ENCODE data around the gene ADAMTSL3.
"Not testable (repeated sequence)": the region's sequence is repeated elsewhere in the genome, so short reads cannot be mapped to it uniquely, and the experiment has no call there.

ADAMTSL3 gene

DNA sequence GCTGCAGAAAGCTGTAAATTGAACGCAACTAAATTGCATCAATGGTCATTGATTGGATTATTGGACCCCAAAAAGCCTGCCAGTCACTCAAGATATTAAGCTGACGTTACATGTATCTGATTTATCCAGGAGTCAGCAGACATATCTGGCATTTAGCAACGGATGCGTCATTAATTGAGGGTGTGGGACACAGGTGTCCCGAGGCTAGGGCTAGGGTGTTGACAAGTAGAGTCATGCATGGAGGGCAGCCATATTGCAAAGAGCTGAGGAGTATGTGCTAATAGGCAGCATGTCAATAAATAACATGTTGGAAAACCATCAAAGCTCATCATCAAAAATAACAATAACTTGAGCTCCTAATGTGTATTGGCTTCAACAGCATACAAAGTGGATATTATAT is 347.1 kb downstream of the ADAMTSL3 start:
- no peaks in the 10 kb centered on the region for H3K36me3 Mint-ChIP-seq
- no peak overlapping the region for H3K4me3 Mint-ChIP-seq
- H3K27ac Mint-ChIP-seq: no peak overlapping the region
- H3K4me1 Mint-ChIP-seq (ENCODE audit: low read depth): no peaks in the 10 kb centered on the region
- H3K27me3 Mint-ChIP-seq: peaks cover 4% of the 10 kb centered on the region
- H3K9me3 Mint-ChIP-seq (ENCODE audit: low read depth): no peaks in the 10 kb centered on the region

DNA sequence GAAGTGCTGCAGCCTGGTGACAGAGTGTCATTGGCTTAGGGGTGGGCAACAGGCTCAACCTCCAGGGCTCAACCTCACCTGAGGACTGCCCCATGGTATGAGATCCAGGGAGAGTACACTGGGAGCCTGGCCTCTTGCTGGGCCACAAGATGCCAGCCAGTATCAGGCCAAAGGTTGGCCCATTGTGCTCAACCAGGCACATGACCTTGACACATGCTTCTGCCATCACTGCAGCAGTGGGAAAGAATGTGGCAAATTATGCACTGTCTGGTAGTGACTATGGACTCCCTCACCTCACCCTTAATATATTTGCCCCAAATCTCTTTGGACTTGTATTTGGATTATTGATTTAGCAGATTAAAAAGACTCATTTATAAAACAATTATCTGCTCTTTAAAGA is 347.7 kb downstream of the ADAMTSL3 start:
- no peaks in the 10 kb centered on the region for H3K36me3 Mint-ChIP-seq
- no peak overlapping the region for H3K27ac Mint-ChIP-seq
- peaks cover 5% of the 10 kb centered on the region for H3K27me3 Mint-ChIP-seq
- no peaks in the 10 kb centered on the region for H3K9me3 Mint-ChIP-seq (ENCODE audit: low read depth)
- H3K4me3 Mint-ChIP-seq: no peak overlapping the region
- no peaks in the 10 kb centered on the region for H3K4me1 Mint-ChIP-seq (ENCODE audit: low read depth)

DNA sequence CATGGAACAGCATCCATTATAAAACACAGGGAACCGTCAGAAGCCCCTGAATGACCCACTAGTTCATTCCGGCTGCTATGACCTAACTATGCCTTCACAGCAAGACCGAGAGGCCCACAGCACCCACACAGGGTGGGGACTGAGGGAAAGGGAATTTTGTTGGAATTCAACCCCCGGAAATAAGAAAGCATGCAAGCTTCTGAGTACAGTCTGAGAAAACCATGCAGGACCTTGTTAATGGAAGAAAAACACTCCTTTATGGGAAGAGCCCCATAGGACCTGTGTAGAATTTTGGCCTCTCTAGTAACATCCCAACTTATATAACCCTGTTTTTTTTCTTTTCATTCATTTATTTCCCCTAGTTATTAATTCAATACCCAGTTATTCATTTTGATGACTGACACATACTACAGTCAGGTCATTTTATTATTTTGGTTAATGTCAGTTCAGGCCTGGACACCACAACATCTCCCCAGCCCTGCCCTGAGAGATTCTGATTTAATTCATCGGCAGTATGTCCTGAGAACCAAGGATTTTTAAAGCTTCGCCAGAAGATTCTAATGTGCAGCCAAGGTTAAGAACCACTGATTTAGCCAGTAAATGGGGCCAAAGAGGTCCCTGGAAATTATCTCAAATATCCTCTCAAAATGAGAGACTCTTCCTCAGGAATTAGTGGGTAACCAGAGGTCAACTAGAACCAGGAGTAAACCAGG is 350.0 kb downstream of the ADAMTSL3 start:
- H3K27ac Mint-ChIP-seq: no peak overlapping the region
- H3K9me3 Mint-ChIP-seq (ENCODE audit: low read depth): no peaks in the 10 kb centered on the region
- H3K4me1 Mint-ChIP-seq (ENCODE audit: low read depth): no peaks in the 10 kb centered on the region
- H3K4me3 Mint-ChIP-seq: no peak overlapping the region
- peaks cover 4% of the 10 kb centered on the region for H3K27me3 Mint-ChIP-seq
- no peaks in the 10 kb centered on the region for H3K36me3 Mint-ChIP-seq

DNA sequence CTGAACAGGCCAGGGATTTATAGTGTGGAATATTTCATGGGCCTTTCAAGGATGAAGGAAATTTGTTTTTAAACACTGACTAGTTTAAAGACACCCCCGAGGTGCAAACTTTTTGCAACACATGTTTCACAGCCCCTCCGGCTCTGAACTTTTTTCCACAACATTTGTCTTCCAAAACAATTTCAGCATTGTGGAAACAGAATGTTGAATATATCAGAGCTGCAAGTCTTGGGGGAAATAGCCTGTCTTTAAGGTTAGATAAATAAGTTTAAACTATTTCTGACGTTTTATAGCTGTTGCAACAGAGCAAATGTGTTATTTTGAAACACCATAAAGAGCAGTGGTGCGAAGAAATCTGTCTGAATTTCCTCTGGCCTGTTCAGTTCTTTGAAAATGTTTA is 352.5 kb downstream of the ADAMTSL3 start:
- Mint-ChIP-seq H3K4me3 (no peak overlapping the region), H3K4me1 (ENCODE audit: low read depth) (no peaks in the 10 kb centered on the region), H3K36me3 (no peaks in the 10 kb centered on the region), H3K27me3 (peaks cover 4% of the 10 kb centered on the region), H3K27ac (no peak overlapping the region), H3K9me3 (ENCODE audit: low read depth) (no peaks in the 10 kb centered on the region)

- no peak overlapping the region for H3K4me3 Mint-ChIP-seq
- H3K4me1 Mint-ChIP-seq (ENCODE audit: low read depth): no peaks in the 10 kb centered on the region
- peaks cover 9% of the 10 kb centered on the region for H3K9me3 Mint-ChIP-seq (ENCODE audit: low read depth)
- peaks cover 5% of the 10 kb centered on the region for H3K27me3 Mint-ChIP-seq
- H3K27ac Mint-ChIP-seq: no peak overlapping the region
- no peaks in the 10 kb centered on the region for H3K36me3 Mint-ChIP-seq
Measured at GRCh38 chr15:84009616-84010015, 355.7 kb downstream of the ADAMTSL3 start.

DNA sequence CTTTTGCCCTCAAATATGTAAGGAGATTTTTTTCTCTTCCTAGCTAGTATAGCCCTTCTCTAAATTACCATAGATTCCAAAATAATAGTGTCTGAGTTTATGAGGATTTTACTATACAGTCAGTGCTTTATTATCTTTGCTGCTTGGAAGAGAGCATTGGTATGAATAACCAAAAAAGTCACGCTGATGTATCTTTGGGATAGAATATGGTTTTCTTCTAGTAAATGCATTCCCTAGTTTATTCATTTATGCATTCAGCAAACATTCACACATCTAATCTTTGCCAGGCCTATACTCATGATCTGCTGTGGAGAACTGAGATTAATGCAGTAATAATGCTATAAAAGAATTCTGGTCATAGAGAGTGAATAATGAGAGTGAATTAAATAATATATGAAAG is 356.3 kb downstream of the ADAMTSL3 start:
- Mint-ChIP-seq H3K27ac (no peak overlapping the region), H3K27me3 (peaks cover 5% of the 10 kb centered on the region), H3K36me3 (no peaks in the 10 kb centered on the region), H3K4me3 (no peak overlapping the region), H3K9me3 (ENCODE audit: low read depth) (peaks cover 9% of the 10 kb centered on the region), H3K4me1 (ENCODE audit: low read depth) (no peaks in the 10 kb centered on the region)

- peaks cover 9% of the 10 kb centered on the region for H3K9me3 Mint-ChIP-seq (ENCODE audit: low read depth)
- H3K4me1 Mint-ChIP-seq (ENCODE audit: low read depth): no peaks in the 10 kb centered on the region
- H3K4me3 Mint-ChIP-seq: no peak overlapping the region
- H3K27me3 Mint-ChIP-seq: peaks cover 5% of the 10 kb centered on the region
- H3K27ac Mint-ChIP-seq: no peak overlapping the region
- no peaks in the 10 kb centered on the region for H3K36me3 Mint-ChIP-seq
Measured at GRCh38 chr15:84016371-84016770, 362.4 kb downstream of the ADAMTSL3 start.

GRCh38 chr15:84022516-84022915 is 368.6 kb downstream of the ADAMTSL3 start:
- Mint-ChIP-seq H3K27ac (no peak overlapping the region), H3K4me1 (ENCODE audit: low read depth) (no peaks in the 10 kb centered on the region), H3K36me3 (no peaks in the 10 kb centered on the region), H3K9me3 (ENCODE audit: low read depth) (no peaks in the 10 kb centered on the region), H3K4me3 (no peak overlapping the region), H3K27me3 (peaks cover 18% of the 10 kb centered on the region)

GRCh38 chr15:84023636-84024035 is 369.7 kb downstream of the ADAMTSL3 start:
- Mint-ChIP-seq H3K4me3 (no peak overlapping the region), H3K9me3 (ENCODE audit: low read depth) (no peaks in the 10 kb centered on the region), H3K36me3 (no peaks in the 10 kb centered on the region), H3K4me1 (ENCODE audit: low read depth) (no peaks in the 10 kb centered on the region), H3K27me3 (peaks cover 16% of the 10 kb centered on the region), H3K27ac (no peak overlapping the region)

GRCh38 chr15:84033793-84034553 is 380.1 kb downstream of the ADAMTSL3 start:
- no peak overlapping the region for H3K4me3 Mint-ChIP-seq
- H3K4me1 Mint-ChIP-seq (ENCODE audit: low read depth): no peaks in the 10 kb centered on the region
- H3K36me3 Mint-ChIP-seq: no peaks in the 10 kb centered on the region
- H3K9me3 Mint-ChIP-seq (ENCODE audit: low read depth): peaks cover 10% of the 10 kb centered on the region
- no peak overlapping the region for H3K27ac Mint-ChIP-seq
- peaks cover 21% of the 10 kb centered on the region for H3K27me3 Mint-ChIP-seq

DNA sequence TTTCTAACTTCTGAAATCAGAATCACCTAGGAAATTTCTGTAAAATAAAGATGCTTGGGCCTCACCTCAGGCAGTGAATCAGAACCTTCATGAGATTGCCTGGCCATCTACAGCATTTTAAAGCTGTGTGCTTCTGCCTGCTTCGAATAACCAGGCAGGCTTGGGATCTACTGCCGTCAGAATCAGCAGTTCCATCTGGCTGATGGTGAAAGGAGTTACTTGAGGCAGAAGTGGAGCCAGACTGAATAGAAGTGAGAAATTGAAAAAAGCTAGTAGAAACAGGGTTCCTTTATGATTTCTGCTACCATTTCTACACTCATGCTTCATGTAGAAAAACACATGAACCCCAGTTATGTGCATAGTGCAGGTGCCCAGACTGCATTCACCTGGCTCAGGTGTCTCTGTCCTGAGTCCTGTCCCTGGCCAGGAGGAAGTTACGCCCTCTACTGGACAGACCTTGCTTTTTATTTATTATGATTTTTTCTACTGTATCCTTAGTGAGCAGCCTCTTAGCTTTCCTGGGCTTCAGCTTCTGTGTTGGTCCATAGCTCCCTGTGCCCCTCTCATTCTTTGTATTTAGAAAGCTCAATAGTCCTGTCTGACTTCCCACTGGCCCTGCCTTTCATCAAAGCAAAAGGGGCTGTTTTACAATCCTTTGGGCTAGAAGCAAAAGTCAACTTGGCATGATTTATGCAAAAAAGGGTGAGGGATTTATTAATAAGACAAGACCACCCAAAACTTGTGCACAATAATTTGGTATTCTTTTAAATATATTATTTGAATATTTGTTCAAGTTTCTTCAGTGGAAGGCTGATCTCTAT is 380.9 kb downstream of the ADAMTSL3 start:
- Mint-ChIP-seq H3K36me3 (no peaks in the 10 kb centered on the region), H3K9me3 (ENCODE audit: low read depth) (peaks cover 5% of the 10 kb centered on the region), H3K4me1 (ENCODE audit: low read depth) (no peaks in the 10 kb centered on the region), H3K4me3 (no peak overlapping the region), H3K27me3 (peaks cover 21% of the 10 kb centered on the region), H3K27ac (no peak overlapping the region)

DNA sequence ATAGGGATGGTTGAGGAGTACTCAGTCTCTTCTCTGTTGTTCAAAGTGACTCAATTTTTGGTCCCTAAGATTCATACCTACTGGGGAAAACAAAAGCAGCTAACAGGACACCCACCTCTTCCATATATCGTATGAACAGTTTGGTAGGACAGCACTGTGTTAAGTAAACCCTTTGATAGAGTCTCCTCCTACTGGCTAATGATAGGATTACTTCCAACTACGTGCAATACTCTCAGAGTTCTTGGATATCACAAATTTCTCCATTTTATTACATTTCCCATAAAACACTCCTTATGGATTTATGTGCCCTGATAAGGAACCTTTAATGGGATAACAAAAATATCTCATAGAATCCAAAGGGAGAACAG is 381.5 kb downstream of the ADAMTSL3 start:
- no peak overlapping the region for H3K27ac Mint-ChIP-seq
- H3K4me1 Mint-ChIP-seq (ENCODE audit: low read depth): no peaks in the 10 kb centered on the region
- H3K4me3 Mint-ChIP-seq: no peak overlapping the region
- H3K27me3 Mint-ChIP-seq: peaks cover 22% of the 10 kb centered on the region
- no peaks in the 10 kb centered on the region for H3K36me3 Mint-ChIP-seq
- no peaks in the 10 kb centered on the region for H3K9me3 Mint-ChIP-seq (ENCODE audit: low read depth)

GRCh38 chr15:84037301-84037700 is 383.4 kb downstream of the ADAMTSL3 start:
- H3K4me1 Mint-ChIP-seq (ENCODE audit: low read depth): no peaks in the 10 kb centered on the region
- no peak overlapping the region for H3K27ac Mint-ChIP-seq
- no peaks in the 10 kb centered on the region for H3K36me3 Mint-ChIP-seq
- peaks cover 27% of the 10 kb centered on the region for H3K27me3 Mint-ChIP-seq
- H3K4me3 Mint-ChIP-seq: no peak overlapping the region
- H3K9me3 Mint-ChIP-seq (ENCODE audit: low read depth): no peaks in the 10 kb centered on the region

DNA sequence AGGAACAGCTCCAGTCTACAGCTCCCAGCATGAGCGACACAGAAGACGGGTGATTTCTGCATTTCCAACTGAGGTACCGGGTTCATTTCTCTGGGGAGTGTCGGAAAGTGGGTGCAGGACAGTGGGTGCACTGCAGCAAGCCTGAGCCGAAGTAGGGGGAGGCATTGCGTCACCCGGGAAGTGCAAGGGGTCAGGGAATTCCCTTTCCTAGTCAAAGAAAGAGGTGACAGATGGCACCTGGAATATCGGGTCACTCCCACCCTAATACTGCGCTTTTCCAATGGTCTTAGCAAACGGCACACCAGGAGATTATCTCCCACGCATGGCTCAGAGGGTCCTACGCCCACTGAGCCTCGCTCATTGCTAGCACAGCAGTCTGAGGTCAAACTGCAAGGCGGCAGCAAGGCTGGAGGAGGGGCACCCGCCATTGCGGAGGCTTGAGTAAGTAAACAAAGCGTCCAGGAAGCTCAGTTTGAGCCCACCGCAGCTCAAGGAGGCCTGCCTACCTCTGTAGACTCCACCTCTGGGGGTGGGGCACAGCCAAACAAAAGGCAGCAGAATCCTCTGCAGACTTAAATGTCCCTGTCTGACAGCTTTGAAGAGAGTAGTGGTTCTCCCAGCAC is 388.6 kb downstream of the ADAMTSL3 start:
- H3K27me3 Mint-ChIP-seq: peaks cover 14% of the 10 kb centered on the region
- H3K4me3 Mint-ChIP-seq; H3K27ac Mint-ChIP-seq; H3K4me1 Mint-ChIP-seq (ENCODE audit: low read depth); H3K36me3 Mint-ChIP-seq: not testable (repeated sequence)
- peaks cover 11% of the 10 kb centered on the region for H3K9me3 Mint-ChIP-seq (ENCODE audit: low read depth)

Data from activated naive CD8-positive, alpha-beta T cell (primary cell).